Measurements from ENCODE around the gene ZNRF3.

Gene ZNRF3

GRCh38 chr22:28951969-28952521 lies 68.7 kb downstream of the ZNRF3 start (continued):
- TF ChIP-seq ZNF580 (tag by site-specific recombination; IDR thresholded peaks at IDR 0.05) (no peak), ZNF19 (tag by site-specific recombination; IDR thresholded peaks at IDR 0.05; ENCODE audit: low read depth) (no peak), KLF7 (tag by site-specific recombination; IDR thresholded peaks at IDR 0.05; ENCODE audit: borderline replicate concordance) (no peak), ZNF133 (tag by site-specific recombination; IDR thresholded peaks at IDR 0.05) (no peak), HOXC10 (CRISPR knock-in tag; IDR thresholded peaks at IDR 0.05) (no peak), BCL11A (tag by site-specific recombination; IDR thresholded peaks at IDR 0.05; ENCODE audit: low read depth) (0 out of 2 replicates have a peak, but pooled peaks have one; percentile 38), ZNF624 (tag by site-specific recombination; IDR thresholded peaks at IDR 0.05) (no peak), ZNF404 (tag by site-specific recombination; IDR thresholded peaks at IDR 0.05) (no peak)

- H3K9me3 ChIP-seq (ENCODE audit: control insufficient read depth, insufficient read depth, low read depth, low read length), result no peaks in the 10 kb centered on the region
- no peaks in the 10 kb centered on the region; a peak in 1 of 3 replicates for H3K36me3 ChIP-seq (ENCODE audit: control insufficient read depth in 2 of 2, insufficient read depth in 1 of 2, low read length in 2 of 2)
- ChIA-PET CTCF (interaction anchor here (3.3 kb wide), 1 partner anchor 88 kb away, joined by 12 read pairs; no protein-coding TSS in a partner anchor), POLR2A (no interaction called here)
- H3K4me3 ChIP-seq (ENCODE audit: low read depth, low read length), result no peak overlapping the region
- H3K27ac ChIP-seq (ENCODE audit: extremely low read depth, low read depth, low read length), result no peak overlapping the region
- H3K4me1 ChIP-seq (ENCODE audit: control insufficient read depth, insufficient read depth, low read length), result peaks cover 18% of the 10 kb centered on the region
- no peak for TF ChIP-seq ZNF513 (tag by site-specific recombination; IDR thresholded peaks at IDR 0.05)
- peak; percentile 70; the same call in 1 of the 2 replicates for TF ChIP-seq ZFP69B (tag by site-specific recombination; IDR thresholded peaks at IDR 0.05)
- no peak for TF ChIP-seq REPIN1 (tag by site-specific recombination; IDR thresholded peaks at IDR 0.05; ENCODE audit: low read depth)
- TF ChIP-seq ZBTB17 (tag by site-specific recombination; IDR thresholded peaks at IDR 0.05), result no peak
- TF ChIP-seq ZIC2 (tag by site-specific recombination; IDR thresholded peaks at IDR 0.05), result peak; percentile 34; the same call in 1 of the 2 replicates
- no peak for TF ChIP-seq ZNF621 (tag by site-specific recombination; IDR thresholded peaks at IDR 0.05)
- TF ChIP-seq ZNF747 (tag by site-specific recombination; IDR thresholded peaks at IDR 0.05), result no peak
- no peak for TF ChIP-seq ZNF510 (tag by site-specific recombination; IDR thresholded peaks at IDR 0.05; ENCODE audit: insufficient replicate concordance)
- no peak for TF ChIP-seq KLF7 (tag by site-specific recombination; IDR thresholded peaks at IDR 0.05; ENCODE audit: borderline replicate concordance)
- peak; percentile 41; the same call in 1 of the 2 replicates for TF ChIP-seq ZEB2 (tag by site-specific recombination; IDR thresholded peaks at IDR 0.05)
- no peak for TF ChIP-seq SP3 (tag by site-specific recombination; IDR thresholded peaks at IDR 0.05)
- no peak for TF ChIP-seq ZNF169 (tag by site-specific recombination; IDR thresholded peaks at IDR 0.05)
- no peak for TF ChIP-seq KLF9 (tag by site-specific recombination; IDR thresholded peaks at IDR 0.05; ENCODE audit: low read depth)
- no peak for TF ChIP-seq ZNF157 (tag by site-specific recombination; IDR thresholded peaks at IDR 0.05)
- no peak for TF ChIP-seq ZSCAN5A (tag by site-specific recombination; IDR thresholded peaks at IDR 0.05)
- TF ChIP-seq ZSCAN30 (tag by site-specific recombination; IDR thresholded peaks at IDR 0.05), result no peak
- TF ChIP-seq ZNF530 (tag by site-specific recombination; IDR thresholded peaks at IDR 0.05; ENCODE audit: low read depth), result no peak
- TF ChIP-seq ZNF423 (tag by site-specific recombination; IDR thresholded peaks at IDR 0.05), result no peak
- TF ChIP-seq ZBTB49 (tag by site-specific recombination; IDR thresholded peaks at IDR 0.05; ENCODE audit: low read depth), result no peak
- TF ChIP-seq ZNF654 (tag by site-specific recombination; IDR thresholded peaks at IDR 0.05; ENCODE audit: low read depth), result no peak
- TF ChIP-seq ZNF2 (tag by site-specific recombination; IDR thresholded peaks at IDR 0.05), result 0 out of 2 replicates have a peak, but pooled peaks have one; percentile 24
- no peak for TF ChIP-seq BCL6B (tag by site-specific recombination; IDR thresholded peaks at IDR 0.05)
- TF ChIP-seq ZNF701 (tag by site-specific recombination; IDR thresholded peaks at IDR 0.05), result no peak
Observed at GRCh38 chr22:28952857-28953256, 69.5 kb downstream of the ZNRF3 start.
